Lung (tissue), 12 donors: ENCODE results near the gene PCDHB9. TPM values are rescaled to one million over a fixed set of nuclear protein-coding genes. Genes with fewer than 3 reads are reported as not detected.

Experiments
- ATAC-seq: fragments of 200-7000 bp; cut with Tn5 transposase; one replicate; pipeline ENCODE4 v1.9.1; 2020; ENCODE audit warnings: moderate number of reproducible peaks; ENCODE audit not compliant: insufficient read depth, low FRiP score
- DNase-seq, 3 donors: peaks; one replicate each; pipeline ENCODE4 v3.0.0-alpha.2; 2013 to 2017
- H3K27ac ChIP-seq, 2 donors: one replicate each; pipeline ENCODE4 v1.5.1; 2013; ENCODE audit warnings: mild to moderate bottlenecking in 2 of 2, moderate library complexity in 2 of 2, control low read depth in 1 of 2, inconsistent platforms in 1 of 2, low read depth in 1 of 2, low read length in 1 of 2
- H3K27me3 ChIP-seq, 3 donors: one replicate each; pipeline ENCODE4 v1.5.1; 2013; ENCODE audit warnings: low read length in 2 of 3; ENCODE audit not compliant: control insufficient read depth in 3 of 3, insufficient read depth in 3 of 3
- H3K36me3 ChIP-seq, 4 donors: one replicate each; pipeline ENCODE4 v1.5.1; 2013; ENCODE audit warnings: low read length in 4 of 4, mild to moderate bottlenecking in 1 of 4, moderate library complexity in 1 of 4; ENCODE audit not compliant: control insufficient read depth in 4 of 4, insufficient read depth in 4 of 4
- H3K4me1 ChIP-seq, 5 donors: one replicate each; pipeline ENCODE4 v1.5.1; 2013; ENCODE audit warnings: low read length in 5 of 5, mild to moderate bottlenecking in 2 of 5, moderate library complexity in 1 of 5; ENCODE audit not compliant: control insufficient read depth in 5 of 5, insufficient read depth in 5 of 5
- H3K4me3 ChIP-seq: one replicate; pipeline ENCODE4 v1.5.1; 2013; ENCODE audit warnings: mild to moderate bottlenecking, control low read depth, moderate library complexity
- H3K9ac ChIP-seq, 2 donors: one replicate each; pipeline ENCODE4 v1.5.1; 2013; ENCODE audit warnings: low read length in 2 of 2, control low read depth in 1 of 2; ENCODE audit not compliant: insufficient read depth in 1 of 2
- H3K9me3 ChIP-seq, 4 donors: one replicate each; pipeline ENCODE4 v1.5.1; 2013; ENCODE audit warnings: low read length in 3 of 4, mild to moderate bottlenecking in 1 of 4, moderate library complexity in 1 of 4; ENCODE audit not compliant: control insufficient read depth in 4 of 4, insufficient read depth in 3 of 4
- CTCF ChIP-seq: IDR thresholded peaks from 2 replicates; pipeline ENCODE4 v1.5.1; 2012; ENCODE audit warnings: mild to moderate bottlenecking; ENCODE audit errors: control extremely low read depth, extremely low read depth
- WGBS, 2 donors: extraction: QIAGEN DNeasy Blood & Tissue Kit; methylation state at CpG; one replicate each; pipeline ENCODE4 v1.1.7; 2013; 5-methylcytosine and 5-hydroxymethylcytosine counted together
- polyA plus RNA-seq, 2 donors: library from polyadenylated mRNA; stranded (reverse); fragments of 200-250 nt; gene quantifications; one replicate each; pipeline ENCODE4 v1.2.1, GENCODE V29; 2013
- total RNA-seq, 2 donors: library from RNA; depleted of rRNA in 1 of 2; stranded (reverse); fragments of >200 nt in 1 of 2; gene quantifications; one replicate each; pipeline ENCODE4 v1.2.1, GENCODE V29; 2014 to 2021
- donor health status: control.
- donor health status: control.
- donor health status: Bipolar disorder and iron deficiency.
- donor health status: healthy.
- donor health status: DM: yes; HTN: yes; CAD: no.

Gene PCDHB9
- total and polyA plus RNA-seq, 4 donors = 0.37 to 3.1 (median 1.1) TPM

GRCh38 chr5:141236516-141237313 lies 49.8 kb downstream of the PCDHB9 start:
- H3K36me3 ChIP-seq = peaks cover 0 to 4% (median 0%) of the 10 kb centered on the region in 4 donors
- no peak overlapping the region for H3K27ac ChIP-seq
- no peak overlapping the region for H3K4me3 ChIP-seq
- no peaks in the 10 kb centered on the region for H3K4me1 ChIP-seq
- peaks cover 10 to 54% (median 28%) of the 10 kb centered on the region in 4 donors for H3K9me3 ChIP-seq
- DNase-seq = no peak
- no peak for ATAC-seq
- no peaks in the 10 kb centered on the region for H3K27me3 ChIP-seq
- WGBS, 2 donors = 18 to 20% methylated on average over 32 of the region's 32 CpGs
- no peak overlapping the region for H3K9ac ChIP-seq
- no peak for TF ChIP-seq CTCF

Other genes starting within 250 kb of the PCDHB9 start
Only the 30 nearest of the 37 such genes appear.
- gene PCDHB1, start 135.8 kb upstream of the PCDHB9 start, total RNA-seq = under 1 TPM; 0.11 to 0.28 TPM
- gene PCDHB1, start 135.8 kb upstream of the PCDHB9 start, polyA plus RNA-seq = under 1 TPM; 0.01 to 0.04 TPM
- 1 to 10 TPM; 4.4 to 6.8 TPM for gene PCDHB2, start 92.5 kb upstream of the PCDHB9 start, total RNA-seq
- 1 to 10 TPM in 1 of 2 donors, under 1 TPM in 1; 0.61 to 1.1 TPM for gene PCDHB2, start 92.5 kb upstream of the PCDHB9 start, polyA plus RNA-seq
- gene PCDHB3, start 86.7 kb upstream of the PCDHB9 start, total RNA-seq = 1 to 10 TPM; 3.0 to 7.8 TPM
- under 1 TPM; 0.33 to 0.84 TPM for gene PCDHB3, start 86.7 kb upstream of the PCDHB9 start, polyA plus RNA-seq
- gene PCDHB4, start 65.3 kb upstream of the PCDHB9 start, total RNA-seq = 1 to 10 TPM; 3.3 to 3.4 TPM
- 1 to 10 TPM in 1 of 2 donors, under 1 TPM in 1; 0.73 to 1.4 TPM for gene PCDHB4, start 65.3 kb upstream of the PCDHB9 start, polyA plus RNA-seq
- 1 to 10 TPM; 4.8 to 8.1 TPM for gene PCDHB5, start 52.0 kb upstream of the PCDHB9 start, total RNA-seq
- 1 to 10 TPM in 1 of 2 donors, under 1 TPM in 1; 0.65 to 1.8 TPM for gene PCDHB5, start 52.0 kb upstream of the PCDHB9 start, polyA plus RNA-seq
- gene PCDHB6, start 37.1 kb upstream of the PCDHB9 start, total RNA-seq = 1 to 10 TPM; 1.1 to 1.7 TPM
- under 1 TPM; 0.16 to 0.24 TPM for gene PCDHB6, start 37.1 kb upstream of the PCDHB9 start, polyA plus RNA-seq
- gene PCDHB7, start 14.5 kb upstream of the PCDHB9 start, total RNA-seq = 1 to 10 TPM; 2.8 to 4.7 TPM
- gene PCDHB7, start 14.5 kb upstream of the PCDHB9 start, polyA plus RNA-seq = under 1 TPM; 0.31 to 0.87 TPM
- gene PCDHB8, start 9.4 kb upstream of the PCDHB9 start, total RNA-seq = 1 to 10 TPM; 2.1 to 3.5 TPM
- under 1 TPM; 0.04 to 0.52 TPM for gene PCDHB8, start 9.4 kb upstream of the PCDHB9 start, polyA plus RNA-seq
- gene PCDHB16, start 4.8 kb upstream of the PCDHB9 start, total RNA-seq = 1 to 10 TPM; 3.6 to 9.2 TPM
- 1 to 10 TPM in 1 of 2 donors, under 1 TPM in 1; 0.87 to 1.0 TPM for gene PCDHB16, start 4.8 kb upstream of the PCDHB9 start, polyA plus RNA-seq
- gene PCDHB10, start 5.2 kb downstream of the PCDHB9 start, total RNA-seq = 1 to 10 TPM; 1.9 to 6.3 TPM
- gene PCDHB10, start 5.2 kb downstream of the PCDHB9 start, polyA plus RNA-seq = under 1 TPM; 0.53 to 0.63 TPM
- 1 to 10 TPM; 2.2 to 9.6 TPM for gene PCDHB11, start 12.5 kb downstream of the PCDHB9 start, total RNA-seq
- gene PCDHB11, start 12.5 kb downstream of the PCDHB9 start, polyA plus RNA-seq = under 1 TPM; 0.44 to 0.53 TPM
- 10 to 100 TPM in 1 of 2 donors, 1 to 10 TPM in 1; 2.8 to 10.1 TPM for gene PCDHB12, start 21.6 kb downstream of the PCDHB9 start, total RNA-seq
- gene PCDHB12, start 21.6 kb downstream of the PCDHB9 start, polyA plus RNA-seq = under 1 TPM; 0.47 to 0.71 TPM
- 1 to 10 TPM; 3.3 to 7.7 TPM for gene PCDHB13, start 26.8 kb downstream of the PCDHB9 start, total RNA-seq
- gene PCDHB13, start 26.8 kb downstream of the PCDHB9 start, polyA plus RNA-seq = under 1 TPM; 0.58 to 0.59 TPM
- 10 to 100 TPM in 1 of 2 donors, 1 to 10 TPM in 1; 2.8 to 10.6 TPM for gene PCDHB14, start 36.2 kb downstream of the PCDHB9 start, total RNA-seq
- gene PCDHB14, start 36.2 kb downstream of the PCDHB9 start, polyA plus RNA-seq = 1 to 10 TPM in 1 of 2 donors, under 1 TPM in 1; 0.67 to 1.2 TPM
- 1 to 10 TPM; 3.2 to 8.0 TPM for gene PCDHB15, start 58.2 kb downstream of the PCDHB9 start, total RNA-seq
- gene PCDHB15, start 58.2 kb downstream of the PCDHB9 start, polyA plus RNA-seq = 1 to 10 TPM; 1.4 to 1.8 TPM
- under 1 TPM; 0.17 to 0.83 TPM for gene SLC25A2, start 116.9 kb downstream of the PCDHB9 start, total RNA-seq
- under 1 TPM; 0.05 to 0.22 TPM for gene SLC25A2, start 116.9 kb downstream of the PCDHB9 start, polyA plus RNA-seq
- gene TAF7, start 133.6 kb downstream of the PCDHB9 start, total RNA-seq = 10 to 100 TPM; 51.4 to 97.1 TPM
- 10 to 100 TPM; 29.9 to 76.2 TPM for gene TAF7, start 133.6 kb downstream of the PCDHB9 start, polyA plus RNA-seq
- gene PCDHGA1, start 143.4 kb downstream of the PCDHB9 start, total RNA-seq = under 1 TPM; 0.57 to 0.71 TPM
- under 1 TPM; 0.15 to 0.16 TPM for gene PCDHGA1, start 143.4 kb downstream of the PCDHB9 start, polyA plus RNA-seq
- gene PCDHGA2, start 151.6 kb downstream of the PCDHB9 start, total RNA-seq = 1 to 10 TPM; 5.5 to 7.7 TPM
- 1 to 10 TPM in 1 of 2 donors, under 1 TPM in 1; 0.39 to 1.1 TPM for gene PCDHGA2, start 151.6 kb downstream of the PCDHB9 start, polyA plus RNA-seq
- 1 to 10 TPM; 2.1 to 5.1 TPM for gene PCDHGA3, start 156.7 kb downstream of the PCDHB9 start, total RNA-seq
- under 1 TPM; 0.26 to 0.45 TPM for gene PCDHGA3, start 156.7 kb downstream of the PCDHB9 start, polyA plus RNA-seq
- 1 to 10 TPM; 2.4 to 8.4 TPM for gene PCDHGB1, start 162.9 kb downstream of the PCDHB9 start, total RNA-seq
- gene PCDHGB1, start 162.9 kb downstream of the PCDHB9 start, polyA plus RNA-seq = under 1 TPM; 0.17 to 0.20 TPM
- gene PCDHGA4, start 167.9 kb downstream of the PCDHB9 start, total RNA-seq = 1 to 10 TPM; 4.6 to 7.0 TPM
- under 1 TPM; 0.35 to 0.48 TPM for gene PCDHGA4, start 167.9 kb downstream of the PCDHB9 start, polyA plus RNA-seq
- 10 to 100 TPM in 1 of 2 donors, 1 to 10 TPM in 1; 4.6 to 10.1 TPM for gene PCDHGB2, start 172.8 kb downstream of the PCDHB9 start, total RNA-seq
- under 1 TPM; 0.28 to 0.48 TPM for gene PCDHGB2, start 172.8 kb downstream of the PCDHB9 start, polyA plus RNA-seq
- 1 to 10 TPM; 2.9 to 9.3 TPM for gene PCDHGA5, start 177.0 kb downstream of the PCDHB9 start, total RNA-seq
- gene PCDHGA5, start 177.0 kb downstream of the PCDHB9 start, polyA plus RNA-seq = under 1 TPM; 0.31 to 0.32 TPM
- 1 to 10 TPM; 3.2 to 7.9 TPM for gene PCDHGB3, start 183.1 kb downstream of the PCDHB9 start, total RNA-seq
- under 1 TPM; 0.18 to 0.24 TPM for gene PCDHGB3, start 183.1 kb downstream of the PCDHB9 start, polyA plus RNA-seq
- 1 to 10 TPM; 4.9 to 8.5 TPM for gene PCDHGA6, start 186.7 kb downstream of the PCDHB9 start, total RNA-seq
- gene PCDHGA6, start 186.7 kb downstream of the PCDHB9 start, polyA plus RNA-seq = under 1 TPM; 0.59 to 0.96 TPM
- 1 to 10 TPM; 2.9 to 6.3 TPM for gene PCDHGA7, start 195.6 kb downstream of the PCDHB9 start, total RNA-seq
- under 1 TPM; 0.23 to 0.30 TPM for gene PCDHGA7, start 195.6 kb downstream of the PCDHB9 start, polyA plus RNA-seq
- 10 to 100 TPM in 1 of 2 donors, 1 to 10 TPM in 1; 6.9 to 12.1 TPM for gene PCDHGB4, start 200.5 kb downstream of the PCDHB9 start, total RNA-seq
- gene PCDHGB4, start 200.5 kb downstream of the PCDHB9 start, polyA plus RNA-seq = 1 to 10 TPM in 1 of 2 donors, under 1 TPM in 1; 0.31 to 1.0 TPM
- 1 to 10 TPM; 1.9 to 7.3 TPM for gene PCDHGA8, start 205.5 kb downstream of the PCDHB9 start, total RNA-seq
- under 1 TPM; 0.06 to 0.18 TPM for gene PCDHGA8, start 205.5 kb downstream of the PCDHB9 start, polyA plus RNA-seq
- gene PCDHGB5, start 210.8 kb downstream of the PCDHB9 start, total RNA-seq = 10 to 100 TPM in 1 of 2 donors, 1 to 10 TPM in 1; 10.0 to 14.3 TPM
- 1 to 10 TPM; 1.2 to 2.5 TPM for gene PCDHGB5, start 210.8 kb downstream of the PCDHB9 start, polyA plus RNA-seq